Retina (tissue), 1 donor: ENCODE data around the gene C15orf39.
"Not testable (repeated sequence)": the region's sequence is repeated elsewhere in the genome, so short reads cannot be mapped to it uniquely, and the experiment has no call there.

Experiments
- DNase-seq: peaks from one replicate; pipeline ENCODE4 v3.0.0-alpha.2; 2016

C15orf39 gene

DNA sequence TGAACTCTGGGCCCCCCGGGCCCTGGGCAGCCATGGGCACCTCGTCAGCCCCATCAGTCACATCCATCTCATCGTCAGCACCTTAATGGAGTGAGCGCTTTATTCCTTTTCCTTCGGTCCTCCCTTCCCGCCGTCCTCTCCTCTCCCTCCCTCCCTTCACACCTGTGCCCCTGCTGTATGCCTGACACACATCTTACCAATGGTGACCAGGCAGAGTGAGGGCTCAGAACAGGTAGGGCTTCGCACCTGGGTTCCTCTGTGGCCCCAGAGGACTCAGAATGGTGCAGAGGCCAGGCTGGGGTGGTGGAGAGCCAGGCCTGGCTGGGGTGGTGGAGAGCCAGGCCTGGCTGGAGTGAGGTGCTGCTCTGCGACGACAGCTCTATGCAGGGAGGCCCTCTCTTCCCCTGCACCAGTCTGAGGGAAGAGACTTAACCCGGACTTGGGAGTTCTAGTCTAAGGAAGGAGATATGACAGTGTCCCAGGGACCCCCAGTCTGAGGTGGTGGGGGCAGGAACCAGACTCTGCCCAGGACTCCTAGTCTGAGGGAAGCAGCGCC is 11.6 kb downstream of the C15orf39 start:
- no peak for DNase-seq

DNA sequence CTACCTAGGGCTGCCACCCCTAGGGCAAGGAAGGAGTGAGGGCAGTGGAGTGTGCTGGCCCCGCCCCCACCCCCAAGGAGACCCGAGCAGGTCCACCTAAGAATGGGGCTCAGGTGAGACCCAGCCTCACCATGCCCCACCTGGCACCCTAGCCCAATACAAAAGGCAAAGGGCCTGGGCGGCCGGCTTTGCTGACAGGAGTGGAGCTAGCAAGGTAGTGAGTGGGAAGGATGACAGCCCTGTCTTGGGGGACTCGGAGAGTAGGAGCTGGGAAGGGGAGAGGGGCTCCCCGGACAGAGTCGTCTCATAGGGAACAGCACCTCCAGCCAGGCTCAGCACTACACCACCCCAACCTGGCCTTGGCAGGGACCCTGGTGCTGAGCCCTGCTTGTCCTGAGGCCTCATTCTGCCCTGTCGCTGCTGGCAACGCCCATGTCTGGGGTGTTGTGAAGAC is 12.1 kb downstream of the C15orf39 start:
- DNase-seq, result no peak

DNA sequence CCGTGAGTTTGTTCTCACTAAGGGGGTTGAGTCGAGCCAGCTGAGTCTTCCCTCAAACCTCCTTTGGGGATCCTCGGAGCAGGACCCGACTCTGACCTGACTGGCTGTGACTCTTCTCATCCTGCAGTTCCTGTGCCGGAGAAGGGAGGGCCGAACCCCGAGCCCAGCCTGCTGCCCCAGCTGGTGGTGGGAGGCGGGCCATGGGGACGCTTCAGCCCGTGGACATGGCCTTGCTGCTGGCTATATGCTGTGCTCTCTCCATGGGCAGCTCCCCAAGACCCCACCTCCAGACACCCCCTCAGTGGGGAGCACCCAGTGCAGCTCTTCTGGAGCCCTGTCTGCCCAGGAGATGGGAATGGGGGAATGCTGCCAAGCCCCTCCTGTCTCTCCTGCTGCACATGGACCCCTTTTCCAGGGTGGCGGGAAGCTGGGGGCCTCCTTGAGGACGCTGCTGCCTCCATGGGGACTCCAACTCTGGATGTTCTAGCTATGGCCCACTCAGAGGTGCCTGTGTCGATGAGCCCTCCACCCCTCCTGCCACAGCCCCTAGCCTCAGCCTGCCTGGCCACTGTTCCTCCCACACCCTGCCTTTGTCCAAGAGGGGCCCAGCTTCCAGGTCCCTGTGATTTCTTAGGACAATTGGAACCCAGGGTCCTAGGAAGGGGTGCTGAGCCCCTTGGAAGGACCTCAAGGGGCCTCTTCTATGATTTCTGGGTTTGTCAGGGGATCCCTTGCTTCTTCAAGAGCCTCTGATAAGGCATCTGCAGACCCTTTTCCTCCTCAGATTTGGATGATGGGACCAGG is 12.8 kb downstream of the C15orf39 start:
- DNase-seq, result no peak

DNA sequence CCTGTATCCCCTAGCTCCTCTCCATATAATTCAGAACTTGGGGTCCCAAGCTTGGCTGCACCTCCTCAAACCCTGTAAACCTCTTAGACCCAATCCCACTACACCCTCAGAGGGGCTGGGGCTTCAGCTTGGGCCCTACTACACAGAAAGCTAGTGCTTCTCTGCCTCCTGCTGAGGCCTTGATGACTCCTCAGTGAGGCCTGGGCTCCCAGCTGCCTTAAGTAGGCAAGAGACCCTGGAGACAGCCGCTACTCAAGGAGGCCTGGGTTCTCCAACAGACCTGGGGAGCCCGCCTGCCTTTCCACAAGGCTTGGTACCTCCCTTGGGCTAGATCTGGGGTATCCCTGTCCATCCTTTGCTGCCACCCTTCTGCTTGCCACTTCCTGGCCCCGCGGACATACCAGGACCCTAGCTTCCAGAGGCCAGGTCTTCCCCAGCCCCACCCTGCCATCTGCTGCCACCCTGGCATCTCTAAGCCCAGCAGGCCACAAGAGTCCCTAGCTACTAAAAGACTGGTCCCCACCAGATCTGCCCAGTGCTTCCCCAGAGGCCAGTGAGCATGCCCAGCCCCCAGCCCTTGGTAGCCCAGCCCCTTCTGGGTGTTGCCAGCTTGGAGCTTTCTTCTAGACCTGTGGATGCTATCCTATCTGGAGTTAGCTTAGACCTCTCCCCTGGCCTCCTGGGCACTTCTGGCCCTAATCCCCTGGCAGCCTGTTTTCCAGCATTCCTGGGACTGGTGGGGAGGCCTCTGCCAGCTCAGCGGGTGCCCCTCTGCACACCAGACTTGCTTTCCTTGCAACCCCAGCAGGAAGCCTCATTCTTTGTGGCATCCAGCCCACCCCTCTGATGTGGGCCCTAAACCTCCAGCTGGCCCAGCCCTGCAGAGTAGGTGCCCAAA is 13.7 kb downstream of the C15orf39 start:
- DNase-seq, result no peak

DNA sequence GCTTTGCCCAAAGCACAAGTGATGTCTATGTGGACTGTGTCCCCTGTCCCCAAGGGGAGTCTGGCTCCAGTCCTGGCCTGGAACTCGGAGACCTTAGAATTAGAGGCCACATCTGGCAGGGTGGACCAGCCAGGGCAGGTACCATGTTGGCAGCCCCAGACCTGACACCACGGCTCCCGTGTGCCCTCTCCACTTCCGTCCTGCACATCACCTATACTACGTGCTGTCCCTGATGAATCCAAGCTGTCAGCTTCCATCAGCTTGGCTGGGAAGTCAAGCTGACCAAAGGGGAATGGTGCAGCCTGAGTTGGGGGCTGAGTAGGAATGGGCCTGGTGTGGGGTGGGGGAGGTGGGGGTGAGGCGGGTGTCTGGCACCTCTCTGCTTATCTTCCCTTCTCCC is 15.3 kb downstream of the C15orf39 start:
- no peak for DNase-seq

DNA sequence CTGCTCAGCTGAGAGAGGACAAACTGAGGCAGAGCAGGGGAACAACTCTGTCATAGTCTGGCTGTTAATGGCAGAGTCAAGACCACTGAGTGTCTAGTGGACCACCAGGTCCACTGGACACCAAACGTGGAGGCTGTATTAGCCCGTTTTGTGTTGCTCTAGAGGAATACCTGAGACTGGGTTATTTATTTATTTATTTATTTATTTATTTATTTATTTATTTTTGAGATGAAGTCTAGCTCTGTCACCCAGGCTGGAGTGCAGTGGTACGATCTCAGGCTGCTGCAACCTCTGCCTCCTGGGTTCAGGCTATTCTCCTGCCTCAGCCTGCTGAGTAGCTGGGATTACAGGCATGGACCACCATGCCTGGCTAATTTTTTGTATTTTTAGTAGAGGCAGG is 15.9 kb downstream of the C15orf39 start:
- not testable (repeated sequence) for DNase-seq

DNA sequence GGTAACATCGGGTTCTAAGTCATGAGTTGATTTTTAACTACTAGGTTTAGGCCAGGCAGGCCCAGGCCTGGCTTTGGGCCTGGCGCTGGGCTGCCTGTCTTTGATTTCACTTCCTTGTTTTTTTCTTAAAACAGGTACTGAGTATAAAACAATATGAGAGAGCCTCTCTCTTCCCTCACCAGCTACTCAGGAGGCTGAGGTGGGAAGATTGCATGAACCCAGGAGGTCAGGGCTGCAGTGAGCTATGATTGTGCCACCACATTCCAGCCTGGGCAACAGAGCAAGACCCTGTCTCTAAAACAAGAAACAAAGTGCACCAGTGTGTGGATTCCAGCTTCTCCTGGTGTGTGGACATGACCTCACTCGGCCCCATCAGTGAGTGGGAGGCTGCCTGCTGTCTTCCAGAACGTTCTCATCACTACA is 17.8 kb downstream of the C15orf39 start:
- DNase-seq, result not testable (repeated sequence)

DNA sequence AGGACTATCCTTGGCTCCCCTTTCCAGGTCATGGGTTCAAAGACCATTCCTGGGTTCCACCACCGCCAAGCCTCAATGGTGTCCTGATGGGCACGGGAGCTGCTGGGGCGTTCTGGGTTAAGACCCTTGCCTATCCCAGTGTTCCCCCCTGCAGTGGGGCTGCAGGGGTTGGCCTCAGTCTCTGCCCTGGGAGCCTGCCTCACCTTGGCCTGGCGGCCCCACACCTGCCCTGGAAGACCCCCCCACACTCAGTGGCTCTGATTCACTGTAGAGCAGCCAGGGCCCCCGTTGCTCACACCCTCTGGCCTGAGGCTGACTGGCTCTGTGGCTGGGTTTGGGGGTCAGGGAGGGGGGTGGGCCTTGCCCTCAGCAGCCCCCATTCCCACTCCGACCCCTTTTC is 22.0 kb downstream of the C15orf39 start:
- DNase-seq, result no peak

DNA sequence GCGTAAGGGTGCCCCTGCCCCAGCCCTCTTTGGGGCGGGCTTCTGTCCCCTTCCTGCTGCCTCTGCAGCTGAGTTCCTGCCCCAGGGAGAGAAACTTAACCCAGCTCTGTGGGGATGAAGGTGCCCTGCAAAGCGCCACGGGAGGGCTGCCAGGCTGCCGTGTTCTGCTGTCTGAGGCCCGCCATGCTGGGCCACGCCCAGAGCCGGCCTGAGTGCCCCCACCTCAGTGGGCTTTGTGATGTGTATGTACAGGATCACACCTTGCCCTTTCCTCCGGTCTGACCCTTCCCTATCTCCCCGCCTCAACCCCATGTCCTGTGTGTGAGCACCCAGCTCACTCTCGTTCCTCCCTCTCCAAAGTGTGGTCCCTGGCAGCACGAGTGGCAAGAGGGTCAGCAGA is 22.6 kb downstream of the C15orf39 start:
- no peak for DNase-seq

DNA sequence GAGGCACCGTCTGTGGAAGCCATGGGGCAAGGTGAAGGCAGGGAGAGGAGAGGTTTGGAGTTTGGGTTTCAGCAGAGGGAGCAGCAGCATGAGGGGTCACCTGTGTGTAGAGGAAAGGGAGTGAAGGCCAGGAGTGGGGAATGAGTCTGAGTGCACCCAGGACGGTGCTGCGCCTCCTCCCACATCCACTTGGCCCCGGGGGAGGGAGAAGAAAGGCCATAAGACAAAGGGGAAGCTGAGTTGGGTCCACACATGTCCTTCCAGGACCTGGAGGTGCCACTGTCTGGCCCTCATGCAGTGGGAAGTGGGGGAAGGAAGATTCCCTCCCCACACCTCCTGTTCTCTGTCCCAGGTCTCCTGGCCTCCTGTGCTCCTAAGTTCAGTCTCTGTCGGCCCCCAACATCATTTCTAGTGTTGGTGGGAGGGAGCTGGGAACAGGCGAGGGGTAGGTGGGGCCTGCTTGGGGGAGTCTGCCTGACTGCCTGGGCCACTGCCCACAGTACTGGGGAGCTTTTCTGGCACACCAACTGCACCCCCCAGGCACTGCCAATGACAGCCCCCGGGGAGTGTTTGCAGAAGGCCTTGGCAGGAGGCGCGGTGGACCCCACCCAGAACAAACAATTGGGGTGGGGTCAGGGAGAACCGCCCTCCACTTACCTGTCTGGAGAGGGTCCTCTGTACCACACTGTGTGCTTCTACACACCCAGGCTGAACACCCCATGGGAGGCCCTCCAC is 23.6 kb downstream of the C15orf39 start:
- not testable (repeated sequence) for DNase-seq

DNA sequence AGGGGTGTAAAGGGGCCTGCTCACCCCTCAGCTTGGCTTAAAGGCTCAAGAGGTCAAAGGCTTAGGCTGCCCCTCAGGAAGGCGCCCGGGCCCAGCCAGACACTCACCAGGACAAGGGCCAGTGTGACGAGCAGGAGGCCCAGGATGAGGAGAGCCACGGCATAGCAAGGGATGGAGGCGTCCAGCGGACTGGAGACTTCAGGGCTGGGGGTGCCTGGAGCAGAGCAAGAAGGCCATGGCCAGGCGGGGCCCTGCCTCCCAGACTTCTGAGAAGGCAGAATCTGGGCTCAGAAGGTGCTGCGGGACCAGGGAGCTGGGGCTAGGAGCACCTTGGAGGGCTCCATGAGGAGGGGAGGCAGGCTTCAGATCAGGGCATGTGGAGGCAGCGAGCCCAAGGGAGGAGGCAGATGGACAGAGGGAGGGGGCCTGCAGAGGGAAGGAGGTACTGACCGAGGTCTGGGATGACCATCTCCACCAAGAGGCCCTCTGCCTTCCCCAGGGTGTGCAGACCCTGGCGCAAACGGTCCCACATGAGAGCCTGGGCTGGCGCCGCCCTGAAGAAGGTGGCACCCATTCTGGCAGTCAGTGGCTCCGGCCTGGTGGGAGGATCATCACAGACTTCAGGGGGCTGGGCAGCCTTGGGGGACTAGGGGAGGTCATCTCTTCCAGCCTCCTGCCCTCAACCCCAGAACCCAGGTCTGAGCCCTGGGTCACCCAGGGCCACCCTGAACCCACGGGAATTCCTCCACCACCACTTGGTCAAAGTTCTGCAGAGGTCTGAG is 24.5 kb downstream of the C15orf39 start:
- no peak for DNase-seq

DNA sequence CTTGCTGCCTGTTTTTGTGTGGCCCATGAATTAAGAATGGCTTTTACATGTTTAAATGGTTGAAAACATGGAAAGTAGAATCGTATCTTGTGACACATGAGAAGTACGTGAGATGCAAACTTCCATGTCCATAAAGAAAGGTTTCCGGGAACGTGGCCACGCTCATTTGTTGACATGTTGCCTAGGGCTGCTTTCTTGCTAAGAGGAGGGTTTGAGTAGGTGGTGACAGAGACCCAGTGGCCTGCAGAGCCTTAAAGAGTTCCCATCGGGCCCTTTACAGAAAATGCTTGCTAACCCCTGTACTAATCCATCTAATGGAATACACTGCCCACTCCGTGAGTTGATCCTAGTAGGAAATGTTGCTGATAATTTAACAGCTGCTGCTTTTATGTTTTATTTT is 25.4 kb downstream of the C15orf39 start:
- DNase-seq, result not testable (repeated sequence)

DNA sequence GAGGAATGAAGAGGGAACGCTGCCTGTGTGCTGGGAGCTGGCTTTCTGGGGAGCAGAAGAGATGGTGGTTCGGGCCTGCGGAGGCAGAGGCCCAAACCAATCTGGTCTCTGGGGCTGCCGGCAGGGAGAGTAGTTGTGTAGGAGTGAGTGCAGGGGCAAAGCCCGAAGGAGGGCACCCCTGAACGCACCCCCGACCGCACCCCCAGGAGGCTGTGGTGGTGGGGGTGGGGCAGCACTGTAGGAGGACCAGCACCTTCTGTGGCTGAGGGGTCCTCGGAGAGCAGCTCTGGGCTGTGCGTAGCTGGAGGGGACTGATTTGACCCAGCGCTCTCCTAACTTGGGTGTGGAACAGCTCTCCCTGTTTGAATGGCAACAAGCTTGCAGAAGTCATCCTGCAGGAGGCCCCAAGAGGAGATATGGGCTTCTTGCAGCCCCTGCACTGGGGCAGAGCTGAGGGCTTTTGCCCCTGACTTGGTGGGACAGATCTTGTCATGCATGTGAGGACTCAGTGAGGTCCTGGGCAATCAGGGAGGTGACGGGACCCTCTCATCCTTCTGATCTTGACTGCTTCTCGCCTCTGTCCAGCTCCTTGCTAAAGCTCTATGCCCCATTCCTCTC is 26.1 kb downstream of the C15orf39 start:
- no peak for DNase-seq

DNA sequence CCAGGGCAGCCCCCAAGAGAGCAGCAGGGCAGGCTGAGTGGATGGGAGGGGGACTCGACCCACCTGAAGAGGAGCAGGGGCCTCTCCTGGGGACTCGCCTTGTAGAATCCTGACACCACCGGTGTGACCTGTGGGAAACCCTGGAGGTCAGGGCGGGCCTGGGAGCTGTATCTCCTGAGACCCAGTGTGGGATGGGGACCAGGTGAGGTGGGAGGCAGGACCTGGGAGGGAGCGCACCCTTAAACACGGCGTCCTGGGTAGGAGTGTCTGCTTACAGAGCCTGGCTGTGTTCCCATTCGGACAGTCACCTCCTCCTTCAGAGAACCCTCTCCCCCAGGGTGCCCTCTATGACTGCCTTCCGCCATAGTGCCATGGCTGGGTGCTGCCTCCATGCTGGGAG is 27.1 kb downstream of the C15orf39 start:
- DNase-seq, result no peak

DNA sequence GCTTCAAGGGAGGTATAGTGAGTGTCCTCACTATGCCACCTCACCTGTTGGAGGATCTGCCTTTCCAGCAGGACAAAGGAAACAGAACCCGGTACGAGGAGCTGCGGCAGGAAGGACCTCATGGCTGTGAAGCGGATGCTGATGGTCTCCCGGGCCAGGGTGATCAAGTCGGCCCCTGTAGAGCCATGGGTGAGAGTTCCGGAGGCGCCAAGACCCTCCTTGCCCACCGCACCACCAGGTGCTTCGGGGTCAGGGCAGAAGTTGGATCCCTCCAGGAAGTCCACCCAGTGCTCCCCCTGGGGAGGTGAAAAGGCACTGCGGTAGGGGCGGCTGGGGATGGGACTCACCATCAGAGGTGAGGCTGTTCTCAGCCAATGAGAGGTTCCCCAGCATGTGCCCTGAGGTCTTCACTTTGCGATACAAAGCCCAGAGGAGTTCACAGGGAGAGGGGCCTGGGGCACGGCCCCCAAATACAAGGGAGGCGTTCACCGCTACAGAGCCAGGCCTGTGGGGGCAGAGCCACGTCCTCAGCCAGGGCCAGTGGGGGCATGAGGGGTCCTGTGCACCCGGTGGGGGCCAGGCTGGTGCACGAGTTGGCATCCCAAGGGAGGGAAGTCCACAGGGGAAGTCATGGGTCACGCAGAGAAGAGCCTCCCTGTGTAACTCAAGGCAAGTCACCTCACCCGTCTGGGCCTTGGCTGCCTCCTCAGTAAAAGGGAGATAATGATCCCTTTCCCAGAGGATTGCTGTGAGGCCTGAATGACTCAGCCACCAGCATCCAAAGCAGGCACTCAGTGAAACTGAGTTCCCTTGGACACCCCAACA is 27.7 kb downstream of the C15orf39 start:
- no peak for DNase-seq

DNA sequence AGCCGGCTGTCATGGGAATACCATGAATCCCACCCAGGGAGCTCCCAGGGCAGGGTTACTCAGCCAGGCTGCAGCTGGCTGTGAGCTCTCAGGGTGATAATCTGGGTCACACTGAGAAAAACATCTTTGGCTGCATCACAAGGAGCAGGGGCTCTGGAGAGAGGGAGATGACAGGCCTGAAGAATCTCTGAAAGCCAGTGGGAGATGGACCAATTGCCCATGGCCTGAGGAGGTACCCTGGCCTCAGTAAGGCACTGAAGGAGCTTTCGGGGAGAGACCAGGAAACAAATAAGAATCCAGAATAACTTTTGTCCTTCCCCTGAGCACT is 28.3 kb downstream of the C15orf39 start:
- DNase-seq, result no peak

DNA sequence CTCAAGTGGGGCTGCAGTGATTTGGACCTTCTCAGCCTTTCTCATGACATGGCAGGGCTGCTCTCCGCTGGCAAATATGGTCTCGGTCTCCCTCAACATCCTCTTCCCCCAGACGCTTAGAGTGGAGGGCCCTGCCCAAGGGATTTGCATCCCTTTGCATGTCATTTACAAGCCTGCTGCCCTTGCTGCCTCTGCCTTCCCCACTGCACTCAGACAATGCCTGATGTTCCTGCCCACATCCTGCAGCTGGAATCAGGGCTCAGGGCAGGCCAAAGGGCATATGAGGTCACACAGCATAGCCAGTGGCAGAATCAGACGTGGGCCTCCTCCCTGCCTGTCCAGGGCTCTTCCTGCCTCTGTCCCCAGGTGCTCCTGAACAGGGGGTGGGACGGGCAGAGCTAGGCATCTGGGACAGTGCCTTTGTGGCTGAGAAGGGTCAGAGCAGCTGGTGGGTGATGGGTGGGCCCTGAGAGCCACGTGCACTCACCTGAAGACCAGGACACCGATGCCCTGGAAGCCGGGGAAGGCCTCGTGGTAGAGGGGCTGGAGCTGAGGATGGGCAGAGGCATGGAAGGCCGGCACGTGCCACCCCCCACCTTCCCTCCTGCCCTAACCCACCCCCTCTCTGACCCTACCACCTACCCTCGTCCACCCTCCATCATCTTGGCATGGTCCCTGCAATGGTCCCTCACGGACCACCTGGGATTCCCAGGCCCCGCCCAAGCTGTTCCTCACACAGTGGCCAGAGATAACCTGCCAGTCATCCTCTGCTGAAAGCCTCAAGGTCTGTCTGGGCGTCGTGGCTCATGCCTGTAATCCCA is 29.1 kb downstream of the C15orf39 start:
- no peak for DNase-seq

DNA sequence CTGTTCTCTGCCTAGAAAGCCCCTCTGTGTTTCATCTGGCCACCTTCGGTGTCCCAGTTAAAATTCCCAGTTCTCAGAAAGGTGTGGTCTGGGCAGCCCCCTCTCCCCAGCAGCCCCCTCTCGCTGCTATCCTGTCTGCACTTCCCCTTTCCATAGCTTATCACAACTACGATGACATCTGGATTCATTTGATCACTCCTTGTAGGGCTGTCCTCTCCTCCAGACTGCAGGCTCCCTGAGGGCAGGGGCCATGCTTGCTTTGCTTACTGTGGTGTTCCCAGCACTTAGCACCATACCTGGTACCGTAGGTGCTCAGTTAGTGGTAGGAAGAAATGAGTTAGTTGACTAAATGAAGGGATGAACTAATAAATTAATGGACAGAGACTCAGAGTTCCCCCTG is 30.2 kb downstream of the C15orf39 start:
- no peak for DNase-seq

DNA sequence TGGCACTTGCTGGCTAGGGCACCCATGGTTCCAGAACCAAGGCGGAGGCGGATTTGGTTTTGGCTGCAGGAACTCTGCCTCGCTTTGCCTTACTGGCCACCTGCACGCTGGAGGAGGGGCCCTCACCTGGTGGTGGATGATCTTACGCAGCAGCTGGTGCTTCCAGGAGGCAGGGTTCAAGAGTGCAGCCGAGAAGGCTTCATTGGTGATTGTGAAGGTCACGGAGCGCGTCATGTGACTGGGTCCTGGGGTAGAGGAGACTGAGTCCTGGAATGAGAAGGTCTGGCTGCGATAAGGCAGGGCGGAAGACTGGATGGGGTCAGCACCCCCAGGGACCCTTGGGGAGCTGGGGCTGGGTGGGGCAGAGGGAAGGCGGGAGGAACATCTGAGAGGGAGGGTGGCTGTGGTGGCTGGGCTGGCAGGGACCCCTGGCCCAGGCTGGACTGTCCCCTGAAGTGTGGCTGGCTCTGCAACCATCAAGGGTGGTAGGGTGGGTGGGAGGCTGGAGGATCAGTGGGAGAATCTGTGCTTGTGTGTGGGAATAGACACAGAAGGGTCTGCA is 30.7 kb downstream of the C15orf39 start:
- DNase-seq, result no peak
